IMR-90 (cell line): Measurements from ENCODE around the gene ETFA. TPM values are rescaled to one million over a fixed set of nuclear protein-coding genes. Genes with fewer than 3 reads are reported as not detected.
A peak's percentile ranks its signal among the peaks of the same experiment; 100 is the strongest.

ENCODE experiments used
- ATAC-seq: fragments of 200-7000 bp; cut with Tn5 transposase; 2 replicates; pipeline ENCODE4 v1.9.1; 2020; ENCODE audit warnings: low read depth, mild to moderate bottlenecking, moderate library complexity
- BruUV-seq: library from RNA; stranded (reverse); fragments of 400-500 nt; replicated peaks from 2 replicates; lab custom pipeline; 2021; lab: Mats Ljungman, UMichigan
- CTCF ChIA-PET: fragments of 300-600 bp; formaldehyde crosslinking; extraction: SDS; loops from one replicate; lab custom pipeline; 2021; ENCODE audit warnings: antibody characterized with exemption; lab: Yijun Ruan, JAX
- POLR2A ChIA-PET: fragments of 300-600 bp; sonication (Branson Sonifier 250); formaldehyde crosslinking; loops from one replicate; lab custom pipeline; 2022; ENCODE audit warnings: antibody characterized with exemption; ENCODE audit not compliant: unreplicated experiment; lab: Charles Lee
- DNase-seq: peaks from one replicate; pipeline ENCODE4 v3.0.0; 2013
- H2AFZ ChIP-seq: replicated peaks from 2 replicates; pipeline ENCODE3; 2013; ENCODE audit warnings: low read length, mild to moderate bottlenecking; ENCODE audit not compliant: poor library complexity
- H2AK5ac ChIP-seq: 2 replicates; pipeline ENCODE4 v1.6.1; 2013; ENCODE audit warnings: low read depth, low read length, inconsistent platforms
- H2AK9ac ChIP-seq: replicated peaks from 2 replicates; pipeline ENCODE3; 2013; ENCODE audit warnings: mild to moderate bottlenecking, low read depth, low read length, moderate library complexity; ENCODE audit not compliant: poor library complexity
- H2BK120ac ChIP-seq: 2 replicates; pipeline ENCODE4 v1.6.1; 2013; ENCODE audit warnings: low read depth, low read length, inconsistent platforms
- H2BK15ac ChIP-seq: 3 replicates; pipeline ENCODE4 v1.6.1; 2013; ENCODE audit warnings: low read depth, low read length, inconsistent platforms
- H2BK20ac ChIP-seq: 2 replicates; pipeline ENCODE4 v1.6.1; 2013; ENCODE audit warnings: low read depth, mild to moderate bottlenecking, inconsistent platforms, low read length, moderate library complexity
- H2BK5ac ChIP-seq: 2 replicates; pipeline ENCODE4 v1.6.1; 2013; ENCODE audit warnings: mild to moderate bottlenecking, low read depth, low read length, inconsistent platforms; ENCODE audit not compliant: poor library complexity, severe bottlenecking
- H3K14ac ChIP-seq: replicated peaks from 2 replicates; pipeline ENCODE4 v1.6.1; 2013; ENCODE audit warnings: low read depth, low read length, inconsistent platforms
- H3K18ac ChIP-seq: 2 replicates; pipeline ENCODE4 v1.6.1; 2013; ENCODE audit warnings: low read depth, low read length, control low read depth
- H3K23ac ChIP-seq: 2 replicates; pipeline ENCODE4 v1.6.1; 2013; ENCODE audit warnings: low read depth, low read length, inconsistent platforms
- H3K27ac ChIP-seq: 2 replicates; pipeline ENCODE4 v1.5.1; 2013; ENCODE audit warnings: mild to moderate bottlenecking, control low read depth, low read length; ENCODE audit not compliant: insufficient read depth
- H3K27me3 ChIP-seq: 2 replicates; pipeline ENCODE4 v1.6.1; 2013; ENCODE audit warnings: low read length; ENCODE audit not compliant: control insufficient read depth, insufficient read depth
- H3K36me3 ChIP-seq: 2 replicates; pipeline ENCODE4 v1.6.1; 2013; ENCODE audit warnings: low read length, mixed read lengths; ENCODE audit not compliant: control insufficient read depth, insufficient read depth
- H3K4ac ChIP-seq: 2 replicates; pipeline ENCODE4 v1.6.1; 2013; ENCODE audit warnings: low read depth, low read length, inconsistent platforms
- H3K4me1 ChIP-seq: 2 replicates; pipeline ENCODE4 v1.6.1; 2013; ENCODE audit warnings: low read length, mixed read lengths; ENCODE audit not compliant: control insufficient read depth, insufficient read depth
- H3K4me2 ChIP-seq: 2 replicates; pipeline ENCODE4 v1.6.1; 2013; ENCODE audit warnings: low read depth, mild to moderate bottlenecking, control low read depth, low read length, moderate library complexity
- H3K4me3 ChIP-seq: 2 replicates; pipeline ENCODE4 v1.5.1; 2013; ENCODE audit warnings: low read depth, mild to moderate bottlenecking, control low read depth, low read length, moderate library complexity; ENCODE audit not compliant: insufficient read depth
- H3K56ac ChIP-seq: 2 replicates; pipeline ENCODE4 v1.6.1; 2013; ENCODE audit warnings: low read length, inconsistent platforms; ENCODE audit not compliant: insufficient read depth; ENCODE audit errors: extremely low read depth
- H3K79me1 ChIP-seq, 2 experiments: 2 replicates each; pipeline ENCODE4 v1.6.1; 2013; ENCODE audit warnings: low read length in 2 of 2, inconsistent platforms in 1 of 2, low read depth in 1 of 2
- H3K9ac ChIP-seq: 2 replicates; pipeline ENCODE4 v1.6.1; 2013; ENCODE audit warnings: low read depth, low read length, control low read depth
- H3K9me1 ChIP-seq: 2 replicates; pipeline ENCODE4 v1.6.1; 2013; ENCODE audit warnings: low read length, inconsistent platforms; ENCODE audit not compliant: insufficient read depth
- H3K9me3 ChIP-seq: 2 replicates; pipeline ENCODE4 v1.6.1; 2013; ENCODE audit warnings: low read length; ENCODE audit not compliant: control insufficient read depth, insufficient read depth
- H4K20me1 ChIP-seq: 2 replicates; pipeline ENCODE4 v1.6.1; 2013; ENCODE audit warnings: low read length, inconsistent platforms; ENCODE audit not compliant: insufficient read depth
- H4K5ac ChIP-seq: 2 replicates; pipeline ENCODE4 v1.6.1; 2013; ENCODE audit warnings: mild to moderate bottlenecking, low read depth, low read length, control low read depth
- H4K8ac ChIP-seq, 2 experiments: 2 replicates each; pipeline ENCODE4 v1.6.1; 2013; ENCODE audit warnings: low read depth in 2 of 2, low read length in 2 of 2, control low read depth in 1 of 2, inconsistent platforms in 1 of 2
- H4K91ac ChIP-seq: 2 replicates; pipeline ENCODE4 v1.6.1; 2013; ENCODE audit warnings: low read depth, low read length, inconsistent platforms; ENCODE audit not compliant: insufficient read depth
- FOS ChIP-seq: fragments of 150-350 bp; IDR thresholded peaks from 2 replicates; pipeline ENCODE4 v1.6.1; 2016; ENCODE audit warnings: low read depth, low read length
- NFE2L2 ChIP-seq: fragments of 150-350 bp; IDR thresholded peaks from 2 replicates; pipeline ENCODE4 v1.6.1; 2016; ENCODE audit warnings: low read depth, mild to moderate bottlenecking, low read length
- WGBS, 2 experiments: methylation state at CpG; one replicate each; pipeline versions ENCODE4 v1.1.5 to v1.1.7; 2013; ENCODE audit warnings: missing lambda C conversion rate in 2 of 2; ENCODE audit not compliant: insufficient read length in 1 of 2; ENCODE audit errors: extremely low coverage in 2 of 2; 5-methylcytosine and 5-hydroxymethylcytosine counted together
- dilution Hi-C: fragments of 300-500 bp; cut with HindIII; formaldehyde crosslinking; loops from one replicate; pipeline ENCODE4 v1.14.3; 2018; ENCODE audit warnings: low sequenced_read_pairs; ENCODE audit not compliant: unreplicated experiment
- in situ Hi-C: fragments of 300-500 bp; cut with MboI; formaldehyde crosslinking; loops from 3 replicates; pipeline ENCODE4 v1.14.3; 2019; ENCODE audit warnings: low sequenced_read_pairs, inconsistent platforms, mixed read lengths
- intact Hi-C: fragments of 100-400 bp; cut with micrococcal nuclease; formaldehyde crosslinking; loops from 2 replicates; pipeline ENCODE4 v1.10.0; 2022
- polyA plus RNA-seq, 3 experiments: library from polyadenylated mRNA; depleted of rRNA; stranded (reverse); fragments of >200 nt; gene quantifications; 2 replicates each; pipeline ENCODE4 v1.2.3, GENCODE V29; 2012; ENCODE audit warnings: low replicate concordance in 1 of 3
- total RNA-seq: library from RNA; depleted of rRNA; stranded (reverse); fragments of >200 nt; gene quantifications from 2 replicates; pipeline ENCODE4 v1.2.3, GENCODE V29; 2012

The ETFA gene
- total and polyA plus RNA-seq, 2 of the 4 experiments (the other 2 are of a cell fraction), result 115 to 172 TPM

DNA sequence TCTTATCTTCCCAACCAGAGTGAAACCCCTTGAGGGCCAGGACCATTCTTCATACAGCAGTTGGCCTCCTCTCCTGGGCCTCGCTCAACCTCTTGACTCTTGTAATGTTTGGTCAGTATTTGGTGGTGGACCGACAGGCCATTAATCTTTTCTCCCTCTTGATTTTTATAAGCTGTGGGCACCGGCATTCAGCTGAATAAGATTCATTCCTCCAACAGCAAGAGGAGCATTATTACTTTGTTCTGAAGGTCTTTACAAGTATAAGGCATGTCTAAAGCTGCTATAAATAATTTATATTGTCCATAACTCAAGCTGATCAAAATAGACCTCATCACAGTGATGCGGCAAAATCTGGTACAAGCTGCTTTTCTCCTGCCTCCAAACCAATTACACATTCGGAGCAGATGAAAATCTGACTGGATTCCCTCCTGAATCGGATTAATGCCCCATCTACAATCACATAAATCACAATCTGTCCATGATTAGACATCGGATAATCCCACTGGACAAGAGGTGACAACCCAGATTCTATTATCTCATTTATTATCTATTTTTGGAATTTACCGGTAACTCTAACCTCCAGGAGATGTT, 16.9 kb upstream of the ETFA start:
- Histone ChIP-seq H3K9me1 (peaks cover 3% of the 10 kb centered on the region; the same call in 1 of the 2 replicates), H3K9ac (no peak overlapping the region)
- WGBS, 2 experiments, result no CpG with 5 or more reads among the region's 8 CpGs

More for the DNA sequence above, 16.9 kb upstream of the ETFA start:
- Histone ChIP-seq H4K20me1 (no peaks in the 10 kb centered on the region), H3K4me2 (no peak overlapping the region), H3K27me3 (peaks cover 15% of the 10 kb centered on the region), H3K4me1 (peaks cover 5% of the 10 kb centered on the region; the same call in 1 of the 2 replicates), H3K36me3 (no peaks in the 10 kb centered on the region), H2BK20ac (no peak overlapping the region), H2BK120ac (no peak overlapping the region), H4K91ac (no peak overlapping the region), H3K4me3 (no peak overlapping the region), H3K9me3 (no peaks in the 10 kb centered on the region), H2AFZ (no peak overlapping the region), H3K4ac (no peak overlapping the region), H3K18ac (no peak overlapping the region), H2AK9ac (no peak overlapping the region), H2AK5ac (no peak overlapping the region), H4K5ac (no peak overlapping the region), H3K56ac (no peak overlapping the region), H3K79me1 (no peaks in the 10 kb centered on the region), H4K8ac (no peak overlapping the region), H3K23ac (no peak overlapping the region), H2BK5ac (no peak overlapping the region), H2BK15ac (no peak overlapping the region), H3K14ac (no peak overlapping the region), H3K27ac (no peak overlapping the region)
- POLR2A ChIA-PET, result no interaction called here
- DNase-seq (no peak), ATAC-seq (no peak)
- dilution Hi-C loops, result no loop called here
- CTCF ChIA-PET, result no interaction called here
- no peak for TF ChIP-seq FOS
- TF ChIP-seq NFE2L2, result peak; percentile 64; the same call in 1 of the 2 replicates
- in situ Hi-C loops, result no loop called here
- BruUV-seq, result no TSS peak
- intact Hi-C loops, result no loop called here
